Brain pericyte (primary cell): ENCODE data around the gene RNF19B.

ENCODE experiments used
- DNase-seq: peaks from one replicate; pipeline ENCODE4 v3.0.0-alpha.2; 2012; ENCODE audit warnings: low read depth, low spot score

RNF19B gene

GRCh38 chr1:32888677-32889420, 75.8 kb downstream of the RNF19B start:
- DNase-seq: no peak

GRCh38 chr1:32888134-32888533, 76.5 kb downstream of the RNF19B start:
- no peak for DNase-seq

GRCh38 chr1:32887623-32888022, 77.0 kb downstream of the RNF19B start:
- no peak for DNase-seq

- DNase-seq: no peak
These were observed 77.7 kb downstream of the RNF19B start for GRCh38 chr1:32886828-32887414.
